ENCODE results near the gene TANGO2.

TANGO2 gene

DNA sequence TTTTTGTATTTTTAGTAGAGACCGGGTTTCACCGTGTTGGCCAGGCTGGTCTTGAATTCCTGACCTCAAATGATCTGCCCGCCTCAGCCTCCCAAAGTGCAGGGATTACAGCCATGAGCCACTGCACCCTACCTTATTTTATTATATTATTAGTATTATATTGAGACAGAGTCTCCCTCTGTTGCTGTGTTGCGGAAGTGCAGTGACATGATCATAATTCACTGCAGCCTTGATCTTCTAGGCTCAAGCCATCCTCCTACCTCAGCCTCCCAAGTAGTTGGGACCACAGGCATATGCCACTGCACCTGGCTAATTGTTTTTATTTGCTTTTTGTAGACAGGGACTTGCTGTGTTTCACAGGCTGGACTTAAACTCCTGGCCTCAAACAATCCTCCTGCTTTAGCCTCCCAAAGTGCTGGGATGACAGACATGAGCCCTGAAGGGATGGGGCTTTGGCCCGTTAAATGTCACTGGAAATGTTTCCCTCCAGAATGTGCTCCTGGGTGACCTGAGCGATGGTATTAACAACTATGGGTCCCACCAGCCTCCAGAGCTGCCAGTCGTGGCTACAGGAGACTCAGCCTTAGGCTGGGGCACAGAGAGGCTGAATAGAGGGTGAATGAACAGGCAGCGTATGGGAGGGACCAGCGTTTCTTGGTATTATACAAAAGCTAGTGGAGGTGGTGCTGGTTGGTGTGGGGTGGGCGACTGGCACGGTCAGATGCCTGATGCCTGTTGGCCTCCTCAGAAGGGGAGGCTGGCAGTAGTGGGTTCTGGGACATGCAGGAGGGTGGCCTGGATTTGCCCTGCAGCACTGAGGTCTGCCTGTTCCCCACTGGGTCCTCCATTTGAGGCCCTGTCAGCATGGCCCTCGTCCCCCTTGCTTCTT, 7.3 kb downstream of the TANGO2 start:
- no peak for DNase-seq

DNA sequence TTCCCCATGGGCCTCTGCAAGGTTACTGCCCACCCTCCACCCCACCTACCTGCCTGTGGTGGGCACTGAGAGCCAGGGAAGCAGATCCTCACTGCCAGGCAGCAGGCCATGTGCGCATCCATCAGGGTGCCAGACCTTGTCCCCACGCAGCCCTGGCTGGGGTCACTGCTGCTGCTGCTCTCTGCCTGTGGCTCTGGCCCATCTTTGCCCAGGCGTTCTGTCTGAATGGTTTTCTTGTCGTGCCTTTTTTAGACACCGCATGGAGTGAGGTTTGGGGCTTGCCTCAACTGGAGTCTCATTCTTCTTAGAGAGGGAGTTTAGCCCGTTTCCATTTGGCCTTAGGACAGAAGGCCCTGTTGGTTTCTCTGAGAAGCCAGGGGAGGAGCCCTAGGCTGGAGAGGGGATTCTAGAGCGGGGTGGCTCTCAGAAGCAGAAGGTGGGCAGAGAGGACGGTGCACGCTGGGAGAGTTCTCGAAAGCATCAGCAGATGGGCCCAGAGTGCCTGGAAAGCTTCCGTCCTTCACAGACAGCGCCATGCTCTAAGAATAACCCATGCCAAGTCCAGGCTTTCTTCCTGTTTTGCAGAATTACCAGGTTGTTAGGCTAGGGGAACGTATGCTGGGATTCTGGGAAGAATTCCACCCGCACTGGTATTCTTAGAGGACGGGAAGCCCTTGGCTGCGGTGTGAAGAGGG, 8.1 kb downstream of the TANGO2 start:
- no peak for DNase-seq

DNA sequence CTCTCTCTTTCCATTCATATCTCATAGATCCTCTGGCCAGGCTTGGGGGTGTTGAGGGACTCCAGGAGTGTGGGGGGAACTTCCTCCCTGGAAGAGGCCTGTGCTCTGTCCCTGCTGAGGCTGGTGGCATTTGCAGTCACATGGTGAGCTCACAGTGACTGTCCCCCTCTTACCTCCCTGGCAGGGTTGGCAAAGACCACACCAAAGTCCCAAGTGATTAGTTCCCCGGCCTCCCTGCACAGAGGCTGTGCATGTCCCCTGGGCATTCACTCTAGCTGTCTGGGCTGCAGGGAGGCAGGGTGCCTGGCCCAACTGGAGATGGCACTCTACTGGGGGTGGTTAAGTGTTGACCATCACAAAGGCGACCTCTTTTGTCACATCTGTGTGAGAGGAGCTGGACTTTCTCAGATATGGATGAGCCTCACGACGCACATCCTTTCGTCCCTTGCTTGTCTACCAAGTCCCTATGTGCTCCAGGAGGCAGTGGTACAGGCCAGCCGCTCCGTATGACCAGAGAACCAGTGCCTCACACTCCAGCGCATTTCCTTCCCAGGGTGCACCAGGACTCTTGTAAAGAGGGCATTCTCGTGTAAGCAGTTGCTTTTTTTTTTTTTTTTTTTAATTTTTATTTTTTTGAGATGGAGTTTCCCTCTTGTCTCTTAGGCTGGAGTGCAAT, 8.8 kb downstream of the TANGO2 start:
- DNase-seq = no peak

DNA sequence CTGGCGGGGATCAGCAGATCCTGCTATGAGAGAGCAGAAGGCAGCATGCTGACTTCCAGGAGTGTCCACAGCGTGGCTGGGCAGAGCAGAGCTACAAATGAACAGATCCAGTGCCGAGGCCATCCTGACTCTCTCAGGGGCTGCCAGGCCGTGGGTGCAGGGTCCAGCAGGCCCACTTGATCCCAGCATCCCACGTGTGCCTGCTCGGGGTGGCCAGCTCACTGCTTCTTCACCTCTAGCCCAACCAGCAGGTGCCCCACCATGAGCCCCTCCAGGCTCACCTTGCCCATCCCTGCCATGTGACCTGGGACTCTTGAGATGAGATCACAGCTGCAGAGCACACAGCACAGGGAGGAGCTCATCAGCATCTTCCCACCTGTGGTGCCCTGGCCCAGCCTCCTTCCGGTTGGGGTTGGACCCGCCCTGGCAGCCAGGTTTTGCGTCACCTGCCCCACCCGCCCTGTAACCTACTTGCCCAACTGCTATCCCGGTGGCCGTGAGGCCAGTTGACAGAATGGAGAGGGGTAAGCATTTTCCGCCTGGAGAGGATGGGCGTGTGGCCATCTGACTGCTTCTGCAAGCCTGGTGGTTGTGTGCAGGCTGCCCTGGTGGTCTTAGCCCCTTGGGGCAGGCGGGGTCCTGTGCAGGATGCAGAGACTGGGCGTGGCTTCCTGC, 11.0 kb downstream of the TANGO2 start:
- DNase-seq = no peak

GRCh38 chr22:20032407-20032991, 11.6 kb downstream of the TANGO2 start:
- no peak for DNase-seq

GRCh38 chr22:20033045-20033706, 12.3 kb downstream of the TANGO2 start:
- DNase-seq = no peak

- no peak for DNase-seq
Measured at GRCh38 chr22:20034143-20034542, 13.2 kb downstream of the TANGO2 start.

- DNase-seq = no peak
Measured at GRCh38 chr22:20035375-20036083, 14.6 kb downstream of the TANGO2 start.

DNA sequence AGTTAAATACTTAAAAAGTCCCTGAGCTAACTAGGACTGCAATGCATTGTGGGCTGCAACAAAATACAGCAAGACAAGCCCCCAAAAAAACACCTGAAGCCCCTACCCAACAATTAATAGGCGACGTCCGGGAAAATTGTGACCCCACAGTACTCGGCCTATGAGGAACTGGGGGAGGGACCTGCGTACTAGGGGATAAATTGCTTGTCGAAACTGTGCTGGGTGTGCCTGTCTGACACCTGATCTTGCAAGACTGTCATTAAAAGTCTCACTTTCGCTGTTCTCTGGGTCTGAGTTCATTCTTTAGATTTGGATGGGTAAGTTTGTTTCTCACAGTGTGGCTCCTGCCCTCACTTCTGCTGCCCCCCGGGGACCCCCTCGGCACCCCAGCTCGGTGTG, 15.2 kb downstream of the TANGO2 start:
- no peak for DNase-seq

- no peak for DNase-seq
Measured at GRCh38 chr22:20036535-20037392, 15.9 kb downstream of the TANGO2 start.

DNA sequence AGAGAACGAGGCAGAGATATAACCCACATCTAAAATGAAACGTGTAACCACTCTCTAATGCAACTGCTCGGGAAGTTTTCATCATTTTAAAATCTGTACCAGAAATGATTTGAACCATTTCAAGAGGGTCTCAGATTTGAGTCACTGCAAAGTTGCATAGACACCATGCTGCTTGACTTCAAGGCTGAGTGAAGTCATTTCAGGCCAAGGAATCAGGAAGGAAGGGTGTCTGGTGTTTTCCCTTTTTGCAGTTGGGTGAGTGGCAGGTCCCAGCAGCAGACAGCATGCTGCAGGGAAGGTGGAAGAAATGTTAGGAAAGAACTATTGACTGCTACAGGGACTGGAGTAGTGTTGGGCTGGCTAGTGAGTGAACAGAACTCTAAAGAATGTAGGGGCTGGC, 16.5 kb downstream of the TANGO2 start:
- no peak for DNase-seq

- DNase-seq = no peak
Measured at GRCh38 chr22:20038574-20038973, 17.7 kb downstream of the TANGO2 start.

DNA sequence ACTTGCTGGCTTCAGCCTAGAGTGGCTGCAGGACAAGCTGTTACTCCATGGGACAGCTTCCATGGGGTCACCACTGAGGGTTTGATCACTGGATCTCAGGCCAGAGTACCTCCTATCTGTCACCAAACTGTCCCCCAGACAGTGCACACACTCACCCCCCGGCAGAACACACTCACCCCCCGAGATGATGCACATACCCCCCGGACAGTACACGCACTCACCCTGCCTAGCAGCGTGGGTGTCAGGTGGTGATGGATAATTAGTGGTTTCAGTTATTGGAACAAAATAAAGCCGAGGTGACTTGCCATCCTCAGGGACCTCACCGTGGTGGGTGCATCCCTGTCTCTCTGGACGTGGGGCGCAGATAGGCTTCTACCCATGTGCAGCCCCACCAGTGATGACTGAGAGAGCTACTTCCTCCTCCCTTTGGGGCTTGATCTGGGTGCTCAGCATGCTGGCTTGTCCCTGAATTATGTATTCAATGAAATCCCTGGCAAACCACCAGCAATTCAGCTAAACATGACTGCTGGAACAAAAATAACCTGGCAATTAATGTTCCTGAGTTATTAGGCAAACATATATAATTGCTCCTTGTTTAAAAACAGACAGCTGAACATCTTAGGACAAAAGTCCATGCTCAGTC, 18.9 kb downstream of the TANGO2 start:
- DNase-seq = no peak

- no peak for DNase-seq
Measured at GRCh38 chr22:20040327-20041200, 19.7 kb downstream of the TANGO2 start.

DNA sequence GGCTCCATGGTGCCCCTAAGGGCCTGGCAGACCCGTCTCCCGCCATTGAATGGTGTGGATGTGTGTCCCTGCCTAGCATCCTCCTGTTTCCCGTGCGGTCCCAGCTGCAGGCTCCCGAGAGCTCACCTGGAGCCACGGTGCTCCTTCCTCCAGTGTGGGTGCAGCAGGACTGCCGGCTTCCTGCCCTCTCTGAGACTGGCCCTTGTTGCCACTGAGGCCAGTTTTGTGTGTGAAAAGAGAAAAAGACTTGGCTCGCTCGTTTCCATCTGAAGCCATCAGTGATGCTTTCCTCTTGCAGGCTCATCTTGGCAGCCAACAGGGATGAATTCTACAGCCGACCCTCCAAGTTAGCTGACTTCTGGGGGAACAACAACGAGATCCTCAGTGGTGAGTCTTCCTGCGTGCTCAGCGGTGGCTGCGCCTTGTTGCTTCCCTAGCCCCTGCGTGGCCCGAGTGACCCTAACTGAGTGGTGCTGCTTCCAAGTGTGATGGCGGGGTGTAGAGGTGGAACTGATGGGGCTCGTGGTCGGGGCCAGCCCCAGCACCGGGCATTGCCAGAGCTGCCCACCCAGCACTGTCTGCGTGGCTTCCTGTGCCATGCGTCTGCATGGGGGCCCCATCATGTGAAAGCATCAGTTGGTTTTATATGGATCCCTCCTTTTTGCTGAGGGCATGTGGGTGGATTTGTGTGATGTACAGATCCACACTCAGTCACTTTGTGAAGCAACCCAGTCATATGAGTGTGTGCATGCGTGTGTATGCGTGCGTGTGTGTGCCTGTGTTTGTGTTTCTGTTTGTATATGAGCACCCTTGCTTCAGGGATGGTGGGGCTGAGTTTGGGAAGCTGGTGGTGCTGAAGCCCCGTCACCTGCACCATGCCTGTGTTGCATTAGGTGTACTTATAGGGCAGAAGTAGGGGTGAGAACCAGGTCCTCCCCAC, 22.4 kb downstream of the TANGO2 start:
- DNase-seq = no peak

GRCh38 chr22:20043997-20044342, 23.1 kb downstream of the TANGO2 start:
- no peak for DNase-seq

DNA sequence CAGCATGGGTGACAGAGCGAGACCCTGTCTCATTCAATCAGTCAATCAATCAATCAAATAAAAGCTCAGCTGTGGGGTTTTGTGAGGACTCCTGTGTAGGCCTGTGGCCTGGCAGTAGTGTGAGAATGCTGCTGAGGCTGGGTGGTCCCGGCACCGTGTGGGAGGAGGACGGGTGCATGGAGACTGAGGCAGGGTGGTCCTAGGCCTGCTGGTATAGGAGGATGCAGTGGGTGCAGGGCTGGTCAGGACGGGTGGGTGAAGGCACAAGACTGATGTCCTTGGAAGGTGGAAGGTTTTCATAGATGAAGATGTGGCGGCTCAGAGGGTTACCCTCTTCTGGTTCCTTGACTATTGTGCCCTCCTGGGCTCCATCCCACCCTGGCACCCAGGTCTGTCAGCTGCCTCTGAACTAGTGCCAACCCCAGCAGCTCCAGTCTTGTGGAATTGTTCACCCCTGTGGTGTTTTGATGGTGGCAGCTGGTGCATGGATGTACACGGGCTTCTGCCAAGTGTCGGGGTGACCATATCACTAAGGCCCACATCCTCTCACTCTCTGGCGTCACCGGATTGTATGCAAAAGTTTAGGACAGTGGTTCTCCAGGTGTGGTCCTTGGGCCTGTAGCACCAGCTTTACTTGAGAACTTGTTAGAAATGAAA, 23.7 kb downstream of the TANGO2 start:
- DNase-seq = no peak
